Measurements from ENCODE around the gene NMRAL1. TPM values are rescaled to one million over a fixed set of nuclear protein-coding genes. Genes with fewer than 3 reads are reported as not detected.
A peak's percentile ranks its signal among the peaks of the same experiment; 100 is the strongest.

The NMRAL1 gene
- polyA plus RNA-seq, 3 donors = 39.2 to 57.0 (median 49.4) TPM

DNA sequence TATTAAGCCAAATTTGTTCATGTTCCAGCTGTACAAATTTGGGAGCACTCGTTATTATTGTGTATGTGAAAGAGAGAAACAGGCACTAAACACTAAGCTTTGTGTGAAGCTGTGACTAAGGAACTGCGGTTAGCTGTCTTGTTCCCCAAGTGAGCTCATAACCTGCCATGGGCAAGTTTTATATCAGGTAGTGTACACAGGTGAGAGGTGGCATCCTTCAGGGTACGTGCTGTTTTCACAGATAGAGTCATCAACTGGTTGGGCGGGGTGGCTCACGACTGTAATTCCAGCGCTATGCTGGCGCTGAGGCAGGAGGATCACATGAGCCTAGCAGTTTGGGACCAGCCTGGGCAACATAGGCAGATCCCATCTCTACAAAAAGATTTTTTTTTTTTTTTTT is 45.9 kb downstream of the NMRAL1 start:
- whole genome bisulfite sequencing (ENCODE audit: insufficient coverage) = 100% methylated on average over 5 of the region's 7 CpGs
- intact Hi-C loops (cut with micrococcal nuclease) = loop anchor here in 1 of 2 donors (5.0 kb wide), 1 partner anchor 39 kb away; no protein-coding TSS in a partner anchor
- Histone ChIP-seq H4K20me1 (ENCODE audit: insufficient read depth, low read length) (no peaks in the 10 kb centered on the region), H3K4me1 (ENCODE audit: control insufficient read depth in 1 of 2, insufficient read depth in 2 of 2, low read length in 2 of 2) (peaks cover 14 to 20% of the 10 kb centered on the region in 2 donors), H3K4me3 (replicated peaks in 1 of 3; ENCODE audit: low read depth in 2 of 3, low read length in 3 of 3) (no peak overlapping the region), H3K27me3 (ENCODE audit: control insufficient read depth in 2 of 2, insufficient read depth in 2 of 2, low read length in 2 of 2) (no peaks in the 10 kb centered on the region), H3K9ac (ENCODE audit: insufficient read depth, low read length, poor library complexity, severe bottlenecking) (no peak overlapping the region), H3K4me2 (replicated peaks; ENCODE audit: extremely low read depth, low read length, poor library complexity, severe bottlenecking) (no peak overlapping the region), H3K36me3 (replicated peaks in 1 of 2; ENCODE audit: control insufficient read depth in 1 of 2, insufficient read depth in 2 of 2, low read length in 2 of 2) (peaks cover 6 to 17% of the 10 kb centered on the region in 2 donors), H3K79me2 (ENCODE audit: insufficient read depth, low read length) (peaks cover 46% of the 10 kb centered on the region), H3K9me3 (replicated peaks in 1 of 2; ENCODE audit: control insufficient read depth in 1 of 2, insufficient read depth in 1 of 2, low read length in 2 of 2) (no peaks in the 10 kb centered on the region), H3K27ac (ENCODE audit: low read depth in 1 of 2, low read length in 2 of 2) (no peak overlapping the region), H2AFZ (ENCODE audit: insufficient read depth, low read depth, low read length, poor library complexity, severe bottlenecking) (no peak overlapping the region)
- Mint-ChIP-seq H3K27ac (no peak overlapping the region), H3K27me3 (ENCODE audit: low read depth in 3 of 3) (peaks cover 0 to 2% (median 0%) of the 10 kb centered on the region in 3 donors), H3K36me3 (peaks cover 16 to 38% of the 10 kb centered on the region in 2 donors), H3K9me3 (no peaks in the 10 kb centered on the region), H3K4me3 (no peak overlapping the region), H3K4me1 (peaks cover 17% of the 10 kb centered on the region)
- no peak for DNase-seq
- TF ChIP-seq, protein P1, sequence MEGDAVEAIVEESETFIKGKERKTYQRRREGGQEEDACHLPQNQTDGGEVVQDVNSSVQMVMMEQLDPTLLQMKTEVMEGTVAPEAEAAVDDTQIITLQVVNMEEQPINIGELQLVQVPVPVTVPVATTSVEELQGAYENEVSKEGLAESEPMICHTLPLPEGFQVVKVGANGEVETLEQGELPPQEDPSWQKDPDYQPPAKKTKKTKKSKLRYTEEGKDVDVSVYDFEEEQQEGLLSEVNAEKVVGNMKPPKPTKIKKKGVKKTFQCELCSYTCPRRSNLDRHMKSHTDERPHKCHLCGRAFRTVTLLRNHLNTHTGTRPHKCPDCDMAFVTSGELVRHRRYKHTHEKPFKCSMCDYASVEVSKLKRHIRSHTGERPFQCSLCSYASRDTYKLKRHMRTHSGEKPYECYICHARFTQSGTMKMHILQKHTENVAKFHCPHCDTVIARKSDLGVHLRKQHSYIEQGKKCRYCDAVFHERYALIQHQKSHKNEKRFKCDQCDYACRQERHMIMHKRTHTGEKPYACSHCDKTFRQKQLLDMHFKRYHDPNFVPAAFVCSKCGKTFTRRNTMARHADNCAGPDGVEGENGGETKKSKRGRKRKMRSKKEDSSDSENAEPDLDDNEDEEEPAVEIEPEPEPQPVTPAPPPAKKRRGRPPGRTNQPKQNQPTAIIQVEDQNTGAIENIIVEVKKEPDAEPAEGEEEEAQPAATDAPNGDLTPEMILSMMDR (IDR thresholded peaks at IDR 0.05) = no peak

GRCh38 chr16:4426722-4427372 is 47.6 kb downstream of the NMRAL1 start:
- Mint-ChIP-seq H3K27me3 (ENCODE audit: low read depth in 3 of 3) (peaks cover 0 to 2% (median 0%) of the 10 kb centered on the region in 3 donors), H3K27ac (peak overlapping the region in 4 of 7 donors; percentile 42 to 100 (median 74)), H3K4me1 (peaks cover 23% of the 10 kb centered on the region), H3K9me3 (no peaks in the 10 kb centered on the region), H3K4me3 (peak overlapping the region; percentile 93 to 96), H3K36me3 (peaks cover 11 to 31% of the 10 kb centered on the region in 2 donors)
- Histone ChIP-seq H3K4me2 (replicated peaks; ENCODE audit: extremely low read depth, low read length, poor library complexity, severe bottlenecking) (peak overlapping the region; percentile 93), H3K27me3 (ENCODE audit: control insufficient read depth in 2 of 2, insufficient read depth in 2 of 2, low read length in 2 of 2) (no peaks in the 10 kb centered on the region), H3K4me3 (replicated peaks in 1 of 3; ENCODE audit: low read depth in 2 of 3, low read length in 3 of 3) (peak overlapping the region in 1 of 3 experiments; percentile 91), H3K9ac (ENCODE audit: insufficient read depth, low read length, poor library complexity, severe bottlenecking) (peak overlapping the region; percentile 81), H3K36me3 (replicated peaks in 1 of 2; ENCODE audit: control insufficient read depth in 1 of 2, insufficient read depth in 2 of 2, low read length in 2 of 2) (peaks cover 6 to 13% of the 10 kb centered on the region in 2 donors), H3K9me3 (replicated peaks in 1 of 2; ENCODE audit: control insufficient read depth in 1 of 2, insufficient read depth in 1 of 2, low read length in 2 of 2) (no peaks in the 10 kb centered on the region), H3K27ac (ENCODE audit: low read depth in 1 of 2, low read length in 2 of 2) (peak overlapping the region in 1 of 2 donors; percentile 96), H4K20me1 (ENCODE audit: insufficient read depth, low read length) (no peaks in the 10 kb centered on the region), H3K79me2 (ENCODE audit: insufficient read depth, low read length) (peaks cover 46% of the 10 kb centered on the region), H2AFZ (ENCODE audit: insufficient read depth, low read depth, low read length, poor library complexity, severe bottlenecking) (no peak overlapping the region), H3K4me1 (ENCODE audit: control insufficient read depth in 1 of 2, insufficient read depth in 2 of 2, low read length in 2 of 2) (peaks cover 14 to 22% of the 10 kb centered on the region in 2 donors)
- intact Hi-C loops (cut with micrococcal nuclease) = loop anchor here in 1 of 2 donors (5.0 kb wide), 1 partner anchor 40 kb away; no protein-coding TSS in a partner anchor
- no peak for DNase-seq
- WGBS (ENCODE audit: insufficient coverage) = 95% methylated on average over 10 of the region's 12 CpGs
- TF ChIP-seq, protein P1 (IDR thresholded peaks at IDR 0.05) = no peak

All from CD14-positive monocyte (primary cell).